Measurements from ENCODE around the gene KDM2B. TPM values are rescaled to one million over a fixed set of nuclear protein-coding genes. Genes with fewer than 3 reads are reported as not detected.

KDM2B gene
- polyA plus RNA-seq, 1 donor from 2014 or later = 85.5 TPM

- no peak overlapping the region for H3K4me2 ChIP-seq (ENCODE audit: low read length)
- no peaks in the 10 kb centered on the region for H3K9me3 ChIP-seq (ENCODE audit: low read length)
- no peaks in the 10 kb centered on the region for H3K27me3 ChIP-seq (ENCODE audit: insufficient read depth, low read depth, low read length)
- H3K9ac ChIP-seq (ENCODE audit: low read length) = no peak overlapping the region
- no peak overlapping the region for H3K27ac ChIP-seq (ENCODE audit: low read length)
- H3K9me2 ChIP-seq (ENCODE audit: insufficient read depth, low read length) = no peaks in the 10 kb centered on the region
- no peak overlapping the region for H3K4me3 ChIP-seq (ENCODE audit: low read length)
- no peaks in the 10 kb centered on the region for H3K36me3 ChIP-seq (ENCODE audit: insufficient read depth, low read length)
- no peaks in the 10 kb centered on the region for H4K20me1 ChIP-seq (ENCODE audit: insufficient read depth)
- peaks cover 5% of the 10 kb centered on the region for H3F3A ChIP-seq (ENCODE audit: insufficient read depth, low read length, poor library complexity, severe bottlenecking)
- H2AFZ ChIP-seq (ENCODE audit: low read depth, low read length) = no peak overlapping the region
- H3K79me2 ChIP-seq (replicated peaks; ENCODE audit: insufficient read depth, low read length) = no peaks in the 10 kb centered on the region
- no peak for TF ChIP-seq REST (IDR thresholded peaks at IDR 0.05; ENCODE audit: borderline replicate concordance)
- TF ChIP-seq RAD21 (conservative IDR thresholded peaks at IDR 0.05) = no peak
- no peak for TF ChIP-seq MXI1 (conservative IDR thresholded peaks at IDR 0.05; ENCODE audit: poor library complexity, severe bottlenecking)
- TF ChIP-seq EP300 (conservative IDR thresholded peaks at IDR 0.05; ENCODE audit: poor library complexity, severe bottlenecking) = no peak
- TF ChIP-seq TAF1 (IDR thresholded peaks at IDR 0.05; ENCODE audit: low read depth) = no peak
- TF ChIP-seq POLR2AphosphoS5 (IDR thresholded peaks at IDR 0.05) = no peak
- TF ChIP-seq CTCF (IDR thresholded peaks at IDR 0.05; ENCODE audit: poor library complexity, severe bottlenecking) = no peak
- TF ChIP-seq SMC3 (conservative IDR thresholded peaks at IDR 0.05; ENCODE audit: poor library complexity) = no peak
- no peak for TF ChIP-seq EZH2 (IDR thresholded peaks at IDR 0.05; ENCODE audit: borderline replicate concordance, insufficient read depth, low read length, poor library complexity, severe bottlenecking)
These were observed 32.6 kb upstream of the KDM2B start for GRCh38 chr12:121613462-121613861.

- Histone ChIP-seq H3K9me2 (ENCODE audit: insufficient read depth, low read length) (no peaks in the 10 kb centered on the region), H3K79me2 (replicated peaks; ENCODE audit: insufficient read depth, low read length) (no peaks in the 10 kb centered on the region), H3K36me3 (ENCODE audit: insufficient read depth, low read length) (no peaks in the 10 kb centered on the region), H3K27ac (ENCODE audit: low read length) (no peak overlapping the region), H2AFZ (ENCODE audit: low read depth, low read length) (no peak overlapping the region), H3K9me3 (ENCODE audit: low read length) (no peaks in the 10 kb centered on the region), H3K9ac (ENCODE audit: low read length) (no peak overlapping the region), H3K4me2 (ENCODE audit: low read length) (no peak overlapping the region), H3K27me3 (ENCODE audit: insufficient read depth, low read depth, low read length) (no peaks in the 10 kb centered on the region), H3K4me3 (ENCODE audit: low read length) (no peak overlapping the region), H3F3A (ENCODE audit: insufficient read depth, low read length, poor library complexity, severe bottlenecking) (peaks cover 5% of the 10 kb centered on the region), H4K20me1 (ENCODE audit: insufficient read depth) (no peaks in the 10 kb centered on the region)
- TF ChIP-seq POLR2AphosphoS5 (IDR thresholded peaks at IDR 0.05) (no peak), SMC3 (conservative IDR thresholded peaks at IDR 0.05; ENCODE audit: poor library complexity) (no peak), TAF1 (IDR thresholded peaks at IDR 0.05; ENCODE audit: low read depth) (no peak), CTCF (IDR thresholded peaks at IDR 0.05; ENCODE audit: poor library complexity, severe bottlenecking) (no peak), REST (IDR thresholded peaks at IDR 0.05; ENCODE audit: borderline replicate concordance) (no peak), EZH2 (IDR thresholded peaks at IDR 0.05; ENCODE audit: borderline replicate concordance, insufficient read depth, low read length, poor library complexity, severe bottlenecking) (no peak), MXI1 (conservative IDR thresholded peaks at IDR 0.05; ENCODE audit: poor library complexity, severe bottlenecking) (no peak), RAD21 (conservative IDR thresholded peaks at IDR 0.05) (no peak), EP300 (conservative IDR thresholded peaks at IDR 0.05; ENCODE audit: poor library complexity, severe bottlenecking) (no peak)
These were observed 30.5 kb upstream of the KDM2B start for GRCh38 chr12:121611306-121611705.
